ENCODE data around the gene ZFYVE21. TPM values are rescaled to one million over a fixed set of nuclear protein-coding genes. Genes with fewer than 3 reads are reported as not detected.
"Not testable (repeated sequence)": the region's sequence is repeated elsewhere in the genome, so short reads cannot be mapped to it uniquely, and the experiment has no call there.

The ZFYVE21 gene
- total and polyA plus RNA-seq, 7 experiments from 2014 or later: 5.8 to 19.0 (median 15.6) TPM

DNA sequence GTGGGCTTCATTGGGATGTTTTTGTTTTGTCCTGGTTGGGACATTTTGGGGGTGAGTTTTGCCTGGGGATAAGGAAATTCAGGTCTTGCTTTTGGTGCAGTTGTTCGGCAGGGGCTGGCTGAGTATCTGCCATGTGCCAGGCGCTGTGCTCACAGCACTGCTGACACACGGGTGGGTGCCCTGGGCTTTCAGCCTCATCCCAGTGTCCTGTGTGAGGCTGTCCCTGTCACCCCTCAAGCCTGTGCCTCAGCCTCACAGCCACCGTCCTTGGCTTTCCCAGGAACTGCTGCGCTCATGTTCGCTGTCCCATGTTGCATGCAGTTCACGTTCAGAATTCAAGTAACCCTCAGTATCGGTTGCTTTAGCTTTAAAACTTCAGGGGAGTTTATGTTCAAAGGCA lies 25.3 kb upstream of the ZFYVE21 start:
- H3K27ac ChIP-seq (ENCODE audit: low read depth, low read length): no peak overlapping the region
- Mint-ChIP-seq H3K36me3 (peaks cover 0 to 22% (median 5%) of the 10 kb centered on the region in 5 donors), H3K9me3 (no peaks in the 10 kb centered on the region), H3K27me3 (no peaks in the 10 kb centered on the region), H3K4me3 (no peak overlapping the region), H3K27ac (peak overlapping the region in 3 of 9 donors; percentile 17 to 48 (median 36)), H3K4me1 (peaks cover 0 to 4% (median 0%) of the 10 kb centered on the region in 7 donors)
- H3K9me3 ChIP-seq (ENCODE audit: control insufficient read depth in 2 of 3, low read length in 3 of 3): no peaks in the 10 kb centered on the region
- ATAC-seq (no peak), DNase-seq (no peak)
- H3K36me3 ChIP-seq (ENCODE audit: control insufficient read depth in 2 of 3, insufficient read depth in 3 of 3, low read length in 3 of 3): peaks cover 9 to 82% (median 14%) of the 10 kb centered on the region in 3 experiments
- POLR2A ChIA-PET: no interaction called here
- intact Hi-C loops (cut with micrococcal nuclease): no loop called here
- no peaks in the 10 kb centered on the region for H3K4me1 ChIP-seq (ENCODE audit: control insufficient read depth in 2 of 2, insufficient read depth in 2 of 2, low read length in 2 of 2)
- CTCF ChIA-PET: no interaction called here
- H3K4me3 ChIP-seq (ENCODE audit: low read length): no peak overlapping the region
- H3K27me3 ChIP-seq (ENCODE audit: control insufficient read depth in 2 of 2, insufficient read depth in 2 of 2, low read length in 2 of 2): no peaks in the 10 kb centered on the region

DNA sequence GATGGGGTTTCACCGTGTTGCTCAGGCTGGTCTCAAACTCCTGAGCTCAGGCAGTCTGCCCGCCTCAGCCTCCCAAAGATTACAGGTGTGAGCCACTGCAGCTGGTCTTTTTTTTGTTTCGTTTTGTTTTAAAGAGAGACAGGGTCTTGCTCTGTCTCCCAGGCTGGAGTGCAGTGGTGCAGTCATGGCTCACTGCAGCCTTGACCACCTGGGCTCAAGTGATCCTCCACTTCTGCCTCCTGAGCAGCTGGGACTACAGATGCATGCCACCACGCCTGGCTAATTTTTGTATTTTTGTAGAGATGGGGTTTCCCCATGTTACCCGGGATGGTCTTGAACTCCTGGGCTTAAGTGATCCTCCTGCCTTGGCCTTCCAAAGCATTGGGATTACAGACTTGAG lies 24.0 kb upstream of the ZFYVE21 start:
- intact Hi-C loops (cut with micrococcal nuclease); DNase-seq; H3K4me1 ChIP-seq (ENCODE audit: control insufficient read depth in 2 of 2, insufficient read depth in 2 of 2, low read length in 2 of 2); H3K4me3 ChIP-seq (ENCODE audit: low read length); POLR2A ChIA-PET; H3K27me3 ChIP-seq (ENCODE audit: control insufficient read depth in 2 of 2, insufficient read depth in 2 of 2, low read length in 2 of 2); CTCF ChIA-PET; H3K4me3 Mint-ChIP-seq; H3K27ac Mint-ChIP-seq; H3K27ac ChIP-seq (ENCODE audit: low read depth, low read length); H3K9me3 Mint-ChIP-seq; ATAC-seq; H3K27me3 Mint-ChIP-seq; H3K9me3 ChIP-seq (ENCODE audit: control insufficient read depth in 2 of 3, low read length in 3 of 3): not testable (repeated sequence)
- Mint-ChIP-seq H3K36me3 (peaks cover 0 to 27% (median 0%) of the 10 kb centered on the region in 5 donors), H3K4me1 (peaks cover 2 to 14% (median 4%) of the 10 kb centered on the region in 7 donors)
- peaks cover 0 to 73% (median 11%) of the 10 kb centered on the region in 3 experiments for H3K36me3 ChIP-seq (ENCODE audit: control insufficient read depth in 2 of 3, insufficient read depth in 3 of 3, low read length in 3 of 3)

- ATAC-seq (no peak), DNase-seq (no peak)
- peaks cover 0 to 28% (median 0%) of the 10 kb centered on the region in 5 donors for H3K36me3 Mint-ChIP-seq
- no peak overlapping the region for H3K27ac ChIP-seq (ENCODE audit: low read depth, low read length)
- no peaks in the 10 kb centered on the region for H3K9me3 ChIP-seq (ENCODE audit: control insufficient read depth in 2 of 3, low read length in 3 of 3)
- no peak overlapping the region for H3K4me3 Mint-ChIP-seq
- H3K36me3 ChIP-seq (ENCODE audit: control insufficient read depth in 2 of 3, insufficient read depth in 3 of 3, low read length in 3 of 3): peaks cover 0 to 68% (median 7%) of the 10 kb centered on the region in 3 experiments
- intact Hi-C loops (cut with micrococcal nuclease): no loop called here
- H3K27ac Mint-ChIP-seq: no peak overlapping the region
- CTCF ChIA-PET: no interaction called here
- H3K4me1 ChIP-seq (ENCODE audit: control insufficient read depth in 2 of 2, insufficient read depth in 2 of 2, low read length in 2 of 2): no peaks in the 10 kb centered on the region
- H3K4me1 Mint-ChIP-seq: peaks cover 2 to 14% (median 4%) of the 10 kb centered on the region in 7 donors
- no peaks in the 10 kb centered on the region for H3K27me3 ChIP-seq (ENCODE audit: control insufficient read depth in 2 of 2, insufficient read depth in 2 of 2, low read length in 2 of 2)
- POLR2A ChIA-PET: no interaction called here
- H3K4me3 ChIP-seq (ENCODE audit: low read length): no peak overlapping the region
- no peaks in the 10 kb centered on the region for H3K27me3 Mint-ChIP-seq
- H3K9me3 Mint-ChIP-seq: no peaks in the 10 kb centered on the region
These were observed 23.5 kb upstream of the ZFYVE21 start for GRCh38 chr14:103692159-103692558.

DNA sequence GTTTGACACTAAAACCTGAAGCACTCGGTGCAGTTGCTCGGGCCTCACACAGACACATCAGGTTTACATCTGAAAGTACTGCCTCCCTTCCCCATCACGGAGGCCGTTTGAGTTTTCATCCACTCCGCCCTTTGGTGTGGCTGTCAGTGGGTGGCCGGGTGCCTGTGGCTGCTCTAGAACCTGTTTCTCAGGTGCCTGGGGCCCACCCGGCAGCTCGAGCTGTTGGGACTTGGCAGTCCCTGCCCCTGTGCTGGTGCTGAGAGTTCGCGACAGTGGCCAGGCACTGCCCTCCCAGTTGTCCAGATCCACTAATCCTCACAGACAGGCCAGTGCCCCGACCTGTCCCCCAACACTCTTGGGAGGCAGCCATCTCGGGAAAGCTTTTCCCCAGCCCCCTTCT lies 22.7 kb upstream of the ZFYVE21 start:
- no peak overlapping the region for H3K27ac ChIP-seq (ENCODE audit: low read depth, low read length)
- H3K27me3 ChIP-seq (ENCODE audit: control insufficient read depth in 2 of 2, insufficient read depth in 2 of 2, low read length in 2 of 2): no peaks in the 10 kb centered on the region
- peaks cover 0 to 64% (median 7%) of the 10 kb centered on the region in 3 experiments for H3K36me3 ChIP-seq (ENCODE audit: control insufficient read depth in 2 of 3, insufficient read depth in 3 of 3, low read length in 3 of 3)
- POLR2A ChIA-PET: no interaction called here
- no peak overlapping the region for H3K4me3 ChIP-seq (ENCODE audit: low read length)
- no peak overlapping the region for H3K27ac Mint-ChIP-seq
- no peaks in the 10 kb centered on the region for H3K9me3 ChIP-seq (ENCODE audit: control insufficient read depth in 2 of 3, low read length in 3 of 3)
- no peaks in the 10 kb centered on the region for H3K27me3 Mint-ChIP-seq
- CTCF ChIA-PET: no interaction called here
- H3K9me3 Mint-ChIP-seq: no peaks in the 10 kb centered on the region
- H3K4me3 Mint-ChIP-seq: no peak overlapping the region
- no peak for DNase-seq
- H3K36me3 Mint-ChIP-seq: peaks cover 0 to 30% (median 0%) of the 10 kb centered on the region in 5 donors
- intact Hi-C loops (cut with micrococcal nuclease): no loop called here
- no peaks in the 10 kb centered on the region for H3K4me1 ChIP-seq (ENCODE audit: control insufficient read depth in 2 of 2, insufficient read depth in 2 of 2, low read length in 2 of 2)
- H3K4me1 Mint-ChIP-seq: peaks cover 3 to 14% (median 4%) of the 10 kb centered on the region in 7 donors
- ATAC-seq: no peak

- Histone ChIP-seq H3K9me3 (ENCODE audit: control insufficient read depth in 2 of 3, low read length in 3 of 3) (no peaks in the 10 kb centered on the region), H3K36me3 (ENCODE audit: control insufficient read depth in 2 of 3, insufficient read depth in 3 of 3, low read length in 3 of 3) (peaks cover 0 to 67% (median 7%) of the 10 kb centered on the region in 3 experiments), H3K4me1 (ENCODE audit: control insufficient read depth in 2 of 2, insufficient read depth in 2 of 2, low read length in 2 of 2) (no peaks in the 10 kb centered on the region), H3K27me3 (ENCODE audit: control insufficient read depth in 2 of 2, insufficient read depth in 2 of 2, low read length in 2 of 2) (no peaks in the 10 kb centered on the region), H3K4me3 (ENCODE audit: low read length) (no peak overlapping the region), H3K27ac (ENCODE audit: low read depth, low read length) (no peak overlapping the region)
- ChIA-PET POLR2A (no interaction called here), CTCF (no interaction called here)
- peaks cover 0 to 28% (median 0%) of the 10 kb centered on the region in 5 donors for H3K36me3 Mint-ChIP-seq
- no peak overlapping the region for H3K4me3 Mint-ChIP-seq
- ATAC-seq: no peak
- peaks cover 3 to 14% (median 4%) of the 10 kb centered on the region in 7 donors for H3K4me1 Mint-ChIP-seq
- H3K27ac Mint-ChIP-seq: no peak overlapping the region
- DNase-seq: no peak
- no peaks in the 10 kb centered on the region for H3K9me3 Mint-ChIP-seq
- no peaks in the 10 kb centered on the region for H3K27me3 Mint-ChIP-seq
- intact Hi-C loops (cut with micrococcal nuclease): no loop called here
These were observed 22.1 kb upstream of the ZFYVE21 start for GRCh38 chr14:103693515-103693914.

DNA sequence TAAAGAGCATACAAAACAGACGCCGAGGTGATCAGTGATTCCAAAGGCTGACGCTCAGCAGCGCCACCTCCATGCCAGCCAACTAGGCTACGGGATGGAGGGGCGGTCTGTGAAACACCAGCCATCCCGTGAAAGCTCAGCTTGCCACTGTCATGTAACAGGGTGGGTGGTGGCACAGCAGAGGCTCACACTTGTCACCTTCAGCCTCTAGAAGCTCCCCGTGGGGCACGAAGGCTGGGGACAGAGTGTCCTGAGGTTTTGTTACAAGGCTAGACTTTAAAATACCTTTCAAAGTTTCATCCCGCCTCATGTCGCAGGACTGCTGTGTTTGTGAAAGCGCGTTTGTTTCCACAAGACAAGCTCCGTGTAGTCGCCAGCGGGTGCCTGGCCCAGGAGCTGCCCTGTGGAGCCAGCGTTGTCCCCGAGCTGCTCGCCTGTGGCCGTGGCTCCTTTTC lies 21.0 kb upstream of the ZFYVE21 start:
- Histone ChIP-seq H3K36me3 (ENCODE audit: control insufficient read depth in 2 of 3, insufficient read depth in 3 of 3, low read length in 3 of 3) (peaks cover 0 to 65% (median 7%) of the 10 kb centered on the region in 3 experiments), H3K4me1 (ENCODE audit: control insufficient read depth in 2 of 2, insufficient read depth in 2 of 2, low read length in 2 of 2) (no peaks in the 10 kb centered on the region), H3K27me3 (ENCODE audit: control insufficient read depth in 2 of 2, insufficient read depth in 2 of 2, low read length in 2 of 2) (no peaks in the 10 kb centered on the region), H3K4me3 (ENCODE audit: low read length) (no peak overlapping the region), H3K27ac (ENCODE audit: low read depth, low read length) (no peak overlapping the region), H3K9me3 (ENCODE audit: control insufficient read depth in 2 of 3, low read length in 3 of 3) (no peaks in the 10 kb centered on the region)
- Mint-ChIP-seq H3K36me3 (peaks cover 0 to 22% (median 0%) of the 10 kb centered on the region in 5 donors), H3K4me1 (peaks cover under 1 to 14% (median 4%) of the 10 kb centered on the region in 7 donors), H3K27ac (no peak overlapping the region), H3K9me3 (no peaks in the 10 kb centered on the region), H3K27me3 (no peaks in the 10 kb centered on the region), H3K4me3 (no peak overlapping the region)
- ChIA-PET CTCF (no interaction called here), POLR2A (no interaction called here)
- ATAC-seq (no peak), DNase-seq (no peak)
- intact Hi-C loops (cut with micrococcal nuclease): no loop called here

DNA sequence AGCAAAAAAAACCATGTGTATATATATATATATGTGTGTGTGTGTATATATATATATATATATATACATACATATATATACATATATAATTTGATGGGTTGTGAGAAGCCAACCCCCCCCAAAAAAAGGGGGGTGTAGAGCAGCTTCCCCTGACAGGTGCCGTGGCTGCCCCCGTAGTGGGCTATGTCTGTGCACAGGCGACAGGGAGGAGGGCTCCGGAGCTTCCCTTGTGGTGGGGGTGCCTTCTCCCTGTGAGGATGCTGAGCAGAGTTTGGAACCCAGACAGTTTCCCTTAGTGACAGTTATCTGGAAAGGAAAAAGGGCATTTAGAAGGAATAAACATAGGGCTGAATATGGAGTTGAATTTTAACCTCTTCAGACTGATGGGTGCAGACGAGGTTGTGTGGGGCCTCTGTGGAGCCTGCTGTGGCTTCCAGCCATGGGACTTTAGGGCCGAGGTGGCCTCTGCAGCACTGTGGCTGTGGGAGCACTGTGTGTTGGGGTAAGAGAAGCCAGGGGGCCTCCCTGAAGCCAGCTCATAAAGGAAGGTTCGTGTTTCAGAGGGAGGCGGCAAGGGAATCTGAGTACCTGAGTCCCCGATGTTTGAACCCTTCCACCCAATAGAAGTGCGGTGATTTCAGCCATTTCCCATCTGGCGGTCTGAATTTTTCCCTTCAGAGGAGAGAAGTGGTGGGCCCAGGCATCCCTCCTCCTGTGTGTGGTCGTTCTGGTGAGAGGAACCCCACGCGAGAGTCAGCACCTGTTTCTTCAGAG lies 20.1 kb upstream of the ZFYVE21 start:
- H3K4me1 ChIP-seq (ENCODE audit: control insufficient read depth in 2 of 2, insufficient read depth in 2 of 2, low read length in 2 of 2): no peaks in the 10 kb centered on the region
- no peak overlapping the region for H3K4me3 ChIP-seq (ENCODE audit: low read length)
- H3K27me3 Mint-ChIP-seq: no peaks in the 10 kb centered on the region
- H3K27me3 ChIP-seq (ENCODE audit: control insufficient read depth in 2 of 2, insufficient read depth in 2 of 2, low read length in 2 of 2): no peaks in the 10 kb centered on the region
- ChIA-PET POLR2A (interaction anchor here (1.0 kb wide), 1 partner anchor 8 kb away, joined by 3 read pairs; no protein-coding TSS in a partner anchor), CTCF (no interaction called here)
- no peaks in the 10 kb centered on the region for H3K9me3 ChIP-seq (ENCODE audit: control insufficient read depth in 2 of 3, low read length in 3 of 3)
- no peaks in the 10 kb centered on the region for H3K9me3 Mint-ChIP-seq
- H3K27ac ChIP-seq (ENCODE audit: low read depth, low read length): no peak overlapping the region
- peak overlapping the region in 7 of 9 donors; percentile 8 to 79 (median 52) for H3K27ac Mint-ChIP-seq
- peaks cover 0 to 66% (median 7%) of the 10 kb centered on the region in 3 experiments for H3K36me3 ChIP-seq (ENCODE audit: control insufficient read depth in 2 of 3, insufficient read depth in 3 of 3, low read length in 3 of 3)
- H3K4me1 Mint-ChIP-seq: peaks cover 0 to 11% (median 4%) of the 10 kb centered on the region in 7 donors
- no peak overlapping the region for H3K4me3 Mint-ChIP-seq
- H3K36me3 Mint-ChIP-seq: peaks cover 0 to 21% (median 0%) of the 10 kb centered on the region in 5 donors
- no peak for DNase-seq
- intact Hi-C loops (cut with micrococcal nuclease): no loop called here
- no peak for ATAC-seq
